Kidney tubule cell (primary cell): ENCODE data around the gene MEAK7.

Experiments
- DNase-seq: peaks from one replicate; pipeline ENCODE4 v3.0.0-alpha.2; 2018; ENCODE audit warnings: low spot score

MEAK7 gene

GRCh38 chr16:84466692-84467091 lies 37.8 kb downstream of the MEAK7 start:
- no peak for DNase-seq

GRCh38 chr16:84465154-84465553 lies 39.3 kb downstream of the MEAK7 start:
- DNase-seq, result no peak

GRCh38 chr16:84464116-84464515 lies 40.3 kb downstream of the MEAK7 start:
- DNase-seq, result no peak

GRCh38 chr16:84463221-84463620 lies 41.2 kb downstream of the MEAK7 start:
- DNase-seq, result no peak

GRCh38 chr16:84462296-84463210 lies 41.9 kb downstream of the MEAK7 start:
- DNase-seq, result peak; percentile 11

GRCh38 chr16:84461413-84462295 lies 42.8 kb downstream of the MEAK7 start:
- no peak for DNase-seq

GRCh38 chr16:84461029-84461412 lies 43.4 kb downstream of the MEAK7 start:
- no peak for DNase-seq

GRCh38 chr16:84460406-84461028 lies 43.9 kb downstream of the MEAK7 start:
- DNase-seq, result no peak

- no peak for DNase-seq
Observed at GRCh38 chr16:84459941-84460405, 44.5 kb downstream of the MEAK7 start.

- DNase-seq, result no peak
Observed at GRCh38 chr16:84459533-84459894, 44.9 kb downstream of the MEAK7 start.

GRCh38 chr16:84458606-84459532 lies 45.6 kb downstream of the MEAK7 start:
- DNase-seq, result no peak

GRCh38 chr16:84455031-84455430 lies 49.4 kb downstream of the MEAK7 start:
- no peak for DNase-seq
